ENCODE data around the gene PDE4D.
"Not testable (repeated sequence)": the region's sequence is repeated elsewhere in the genome, so short reads cannot be mapped to it uniquely, and the experiment has no call there.

The PDE4D gene

DNA sequence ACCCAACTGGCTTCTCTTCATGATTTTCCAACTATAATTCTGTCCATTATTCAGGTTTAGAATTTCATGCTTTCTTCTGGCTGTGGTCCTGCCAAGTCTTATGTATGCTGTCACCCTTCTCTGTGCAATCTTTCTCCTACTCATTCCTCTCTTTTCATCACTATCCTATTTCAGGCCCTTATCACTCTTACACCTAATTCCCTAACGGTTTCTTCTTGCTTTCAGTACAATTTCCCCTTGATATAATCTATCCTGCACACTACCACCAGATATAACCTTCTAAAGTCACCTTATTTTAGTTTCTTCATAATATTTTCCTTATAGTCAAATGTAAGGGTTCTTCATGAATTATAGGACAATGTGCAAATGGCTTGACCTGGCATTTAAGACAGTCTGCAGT is 874.4 kb downstream of the PDE4D start:
- DNase-seq = no peak

- DNase-seq = no peak
These were observed 876.6 kb downstream of the PDE4D start for GRCh38 chr5:59016925-59017324.

- DNase-seq = no peak
These were observed 884.6 kb downstream of the PDE4D start for GRCh38 chr5:59008816-59009473.

DNA sequence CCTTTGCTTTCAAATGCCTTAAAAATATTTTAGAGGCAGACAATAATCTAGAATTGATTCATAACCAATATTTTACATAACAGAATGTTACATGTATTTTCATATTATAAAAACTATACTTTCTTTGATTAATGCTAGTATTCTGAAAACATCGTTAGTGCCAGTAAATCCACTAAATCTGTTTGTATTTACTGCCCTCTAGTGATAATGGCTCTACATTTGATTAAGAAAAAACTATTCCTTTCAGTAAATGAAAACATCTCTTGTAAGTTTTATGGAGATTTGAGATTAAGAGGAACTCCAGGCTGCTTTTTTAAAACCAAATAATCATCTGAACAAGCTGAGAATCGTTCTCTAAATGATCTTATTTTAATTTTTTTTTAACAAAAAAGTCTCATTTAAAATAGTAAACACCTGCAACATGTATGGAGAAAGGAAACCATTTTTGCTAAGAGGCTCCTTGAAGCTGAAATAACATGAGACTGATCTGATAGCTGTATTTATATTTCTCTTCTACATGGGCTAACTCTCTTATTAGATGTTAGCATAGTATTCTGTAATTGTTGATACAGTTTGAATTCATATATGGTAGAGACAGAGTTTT is 886.0 kb downstream of the PDE4D start:
- DNase-seq = no peak

DNA sequence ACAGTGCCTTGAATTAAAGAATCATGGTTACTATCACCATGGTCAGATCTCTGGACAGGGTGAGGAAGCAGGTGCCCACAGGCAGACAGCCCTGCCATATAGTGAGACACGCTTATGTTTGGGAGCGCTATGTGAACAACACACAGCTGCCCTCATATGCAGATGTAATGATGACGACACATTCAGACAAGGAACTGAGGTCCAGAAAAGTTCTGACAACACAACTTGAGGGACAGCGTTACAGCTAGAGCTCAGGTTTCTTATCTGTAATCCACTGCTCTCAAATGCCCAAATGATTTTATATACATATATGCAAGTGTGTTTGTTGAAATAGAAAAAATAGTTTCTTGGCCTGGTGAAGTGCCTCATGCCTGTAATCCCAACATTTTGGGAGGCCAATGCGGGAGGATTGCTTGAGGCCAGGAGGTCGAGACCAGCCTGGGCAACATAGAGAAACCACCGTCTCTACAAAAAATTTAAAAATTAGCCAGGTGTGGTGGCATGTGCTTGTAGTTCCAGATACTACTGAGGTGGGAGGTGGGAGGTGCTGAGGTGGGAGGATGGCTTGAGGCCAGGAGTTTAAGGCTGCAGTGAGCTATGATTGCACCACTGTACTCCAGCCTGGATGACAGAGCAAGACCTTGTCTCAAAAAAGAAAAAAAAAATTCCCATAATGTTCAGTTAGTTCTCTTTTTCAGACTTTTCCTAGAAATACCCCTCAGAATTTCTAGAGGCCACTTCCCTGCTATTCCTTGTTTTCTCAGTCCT is 887.4 kb downstream of the PDE4D start:
- no peak for DNase-seq

DNA sequence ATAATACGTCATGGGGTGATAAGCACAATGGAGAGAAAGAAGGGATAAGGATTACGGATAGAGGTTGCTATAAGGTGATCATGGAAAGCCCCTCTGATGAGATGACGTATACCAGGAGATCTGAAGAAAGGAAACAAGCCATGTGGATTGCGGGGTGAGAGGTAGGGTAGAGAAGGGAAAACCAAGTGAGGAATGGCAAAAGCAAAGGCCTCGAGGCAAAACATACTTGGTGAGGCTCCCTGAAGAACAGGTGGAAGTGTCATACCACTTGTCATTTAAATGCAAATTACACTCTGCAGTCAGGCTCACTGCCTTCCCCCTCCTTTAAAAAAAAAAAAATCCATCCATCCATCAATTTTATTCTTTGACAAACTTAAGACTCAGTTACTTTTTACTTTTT is 889.9 kb downstream of the PDE4D start:
- DNase-seq = no peak

DNA sequence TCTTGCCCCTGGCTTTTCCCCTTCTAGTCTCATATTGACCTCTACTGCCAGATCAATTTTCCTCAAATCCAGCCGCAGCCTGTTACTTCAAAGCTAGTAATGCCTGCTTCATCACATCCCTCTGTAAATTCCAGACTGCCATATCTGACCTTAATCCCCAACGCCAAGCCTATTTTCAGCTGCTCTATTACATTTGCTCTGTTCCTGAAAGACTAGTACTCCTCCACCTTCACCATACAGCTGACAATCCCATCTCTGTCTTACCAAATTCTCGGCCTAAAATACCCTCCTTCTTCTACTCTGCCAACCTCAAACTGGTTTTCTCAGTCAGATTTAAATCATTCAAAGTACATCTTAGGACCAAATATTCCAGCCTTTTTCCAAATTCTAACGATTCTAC is 890.4 kb downstream of the PDE4D start:
- DNase-seq = no peak

- DNase-seq = no peak
These were observed 891.2 kb downstream of the PDE4D start for GRCh38 chr5:59002162-59002825.

DNA sequence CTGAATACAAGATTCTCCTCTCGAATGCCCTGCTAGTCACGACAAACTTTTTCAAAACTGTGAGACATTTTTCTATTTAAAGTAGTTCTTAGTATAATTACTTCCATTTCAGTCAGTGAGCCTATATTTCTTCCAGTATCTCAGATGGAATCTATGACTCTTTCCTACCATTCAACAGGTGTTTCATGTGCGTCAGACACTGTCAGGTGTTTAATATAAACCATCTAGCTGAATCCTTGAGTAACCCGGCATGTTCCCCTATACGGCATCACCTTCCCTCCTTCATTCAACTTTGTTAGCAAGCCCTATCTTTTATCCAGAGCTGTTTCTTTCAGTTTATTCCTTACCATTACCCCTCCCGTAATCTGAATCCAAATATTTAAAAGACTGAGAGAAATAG is 891.8 kb downstream of the PDE4D start:
- no peak for DNase-seq

GRCh38 chr5:59001154-59001553 is 892.4 kb downstream of the PDE4D start:
- no peak for DNase-seq

DNA sequence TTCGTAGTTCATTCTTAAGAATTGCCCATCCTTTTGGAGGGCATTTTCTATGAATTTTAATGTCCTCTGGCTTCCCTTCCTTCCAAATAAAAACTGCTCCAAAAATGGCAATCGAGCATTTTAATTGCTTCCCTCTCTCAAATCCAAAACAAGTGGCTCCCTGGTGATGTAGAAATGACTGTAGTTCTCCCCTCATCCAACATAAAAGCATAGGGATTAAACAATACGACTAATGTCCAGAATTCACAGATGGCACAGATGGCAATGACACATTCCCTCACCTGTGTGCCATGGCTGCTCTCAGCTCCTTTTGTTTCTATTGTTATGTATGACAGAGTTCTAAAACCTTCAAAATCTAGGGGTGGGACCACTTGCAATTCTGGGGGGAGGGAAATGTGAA is 893.3 kb downstream of the PDE4D start:
- no peak for DNase-seq

- DNase-seq = no peak
These were observed 893.7 kb downstream of the PDE4D start for GRCh38 chr5:58999804-59000203.

- no peak for DNase-seq
These were observed 895.0 kb downstream of the PDE4D start for GRCh38 chr5:58998544-58998943.

GRCh38 chr5:58995779-58996178 is 897.7 kb downstream of the PDE4D start:
- not testable (repeated sequence) for DNase-seq

GRCh38 chr5:58993461-58993860 is 900.1 kb downstream of the PDE4D start:
- DNase-seq = no peak

- DNase-seq = no peak
These were observed 904.6 kb downstream of the PDE4D start for GRCh38 chr5:58988938-58989337.

DNA sequence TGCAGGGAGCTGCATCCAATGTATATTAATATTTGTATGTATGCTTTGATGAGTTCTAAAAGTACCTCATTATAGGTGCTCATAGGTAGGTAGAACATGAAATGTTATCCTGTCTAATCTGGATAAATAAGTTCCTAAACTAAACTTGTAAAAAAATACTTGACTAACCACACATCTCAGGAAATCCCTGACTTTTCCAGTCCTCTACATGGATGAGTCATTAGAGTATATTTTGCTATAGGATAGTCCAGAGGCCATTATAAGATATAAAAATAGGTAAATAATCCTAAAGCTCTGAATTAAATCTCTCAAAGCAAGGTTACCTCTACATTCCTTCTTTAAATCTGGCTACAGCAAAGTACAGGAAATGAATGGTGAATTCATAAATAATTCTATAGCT is 906.3 kb downstream of the PDE4D start:
- DNase-seq = no peak

DNA sequence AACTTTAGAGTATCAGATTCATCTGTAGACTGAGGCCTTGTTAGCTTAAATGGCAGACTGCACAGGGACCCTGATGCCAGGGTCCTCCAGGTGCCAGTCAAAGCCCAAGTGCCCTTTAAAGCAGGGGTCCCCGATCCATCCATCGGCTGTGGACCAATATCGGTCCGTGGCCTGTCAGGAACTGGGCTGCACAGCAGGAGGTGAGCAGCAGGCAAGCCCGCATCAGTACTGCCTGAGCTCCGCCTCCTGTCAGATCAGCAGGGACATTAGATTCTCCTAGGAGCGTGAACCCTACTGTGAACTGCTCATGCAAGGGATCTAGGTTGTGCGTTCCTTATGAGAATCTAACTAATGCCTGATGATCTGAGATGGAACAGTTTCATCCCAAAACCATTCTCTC is 907.2 kb downstream of the PDE4D start:
- DNase-seq = no peak

DNA sequence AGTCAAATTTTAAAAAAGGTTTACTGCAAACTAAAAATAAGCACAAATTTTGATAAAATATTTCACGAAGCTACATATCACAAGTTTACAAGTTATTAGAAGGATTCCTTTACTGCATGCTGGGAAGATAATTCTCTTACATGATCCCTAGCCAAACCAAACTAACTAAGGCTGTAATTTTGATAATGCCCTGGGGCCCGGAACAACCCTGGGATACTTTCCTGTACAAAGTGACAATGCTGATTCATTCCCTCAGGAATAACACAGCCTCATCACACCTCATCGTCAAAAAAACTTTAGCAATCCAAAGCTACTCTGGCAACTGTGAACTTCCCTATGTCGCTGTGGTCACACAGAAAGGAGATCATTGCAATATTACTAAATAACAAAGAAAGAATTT is 907.8 kb downstream of the PDE4D start:
- DNase-seq = no peak

- no peak for DNase-seq
These were observed 908.2 kb downstream of the PDE4D start for GRCh38 chr5:58985311-58985710.

GRCh38 chr5:58983526-58984452 is 909.7 kb downstream of the PDE4D start:
- DNase-seq = no peak

GRCh38 chr5:58980890-58981289 is 912.6 kb downstream of the PDE4D start:
- no peak for DNase-seq

GRCh38 chr5:58979090-58979489 is 914.4 kb downstream of the PDE4D start:
- DNase-seq = no peak

Data from activated CD4-positive, alpha-beta T cell treated with anti-CD3 and anti-CD28 coated beads, Interleukin-2, amount 50 U/mL, for 1 hour (primary cell).